Measurements from ENCODE around the gene PRPH2.
"Not testable (repeated sequence)": the region's sequence is repeated elsewhere in the genome, so short reads cannot be mapped to it uniquely, and the experiment has no call there.

PRPH2 gene

GRCh38 chr6:42704937-42705374 is 17.4 kb downstream of the PRPH2 start:
- Histone ChIP-seq H3K27me3 (ENCODE audit: insufficient read depth, low read length) (no peaks in the 10 kb centered on the region; the same call in 1 of the 2 replicates), H3K4me2 (ENCODE audit: low read length) (no peak overlapping the region), H4K20me1 (ENCODE audit: insufficient read depth, low read length) (no peaks in the 10 kb centered on the region)

GRCh38 chr6:42704251-42704936 is 18.0 kb downstream of the PRPH2 start:
- H3K27ac ChIP-seq (ENCODE audit: low read depth, low read length, poor library complexity, severe bottlenecking), result no peak overlapping the region
- no peaks in the 10 kb centered on the region for H3F3A ChIP-seq (ENCODE audit: insufficient read depth, low read length)
- no peak overlapping the region for H2AFZ ChIP-seq (ENCODE audit: low read length)
- no peak overlapping the region for H3K4me3 ChIP-seq (ENCODE audit: low read depth, low read length, poor library complexity, severe bottlenecking)
- no peaks in the 10 kb centered on the region for H3K4me1 ChIP-seq (ENCODE audit: insufficient read depth, low read length, severe bottlenecking)
- no peak overlapping the region for H3K9ac ChIP-seq (ENCODE audit: low read length)
- no peaks in the 10 kb centered on the region for H3K79me2 ChIP-seq (ENCODE audit: insufficient read depth, low read length)
- no peaks in the 10 kb centered on the region for H3K9me3 ChIP-seq (ENCODE audit: low read length)
- no peaks in the 10 kb centered on the region; the same call in 1 of the 2 replicates for H3K27me3 ChIP-seq (ENCODE audit: insufficient read depth, low read length)
- TF ChIP-seq, protein P1, sequence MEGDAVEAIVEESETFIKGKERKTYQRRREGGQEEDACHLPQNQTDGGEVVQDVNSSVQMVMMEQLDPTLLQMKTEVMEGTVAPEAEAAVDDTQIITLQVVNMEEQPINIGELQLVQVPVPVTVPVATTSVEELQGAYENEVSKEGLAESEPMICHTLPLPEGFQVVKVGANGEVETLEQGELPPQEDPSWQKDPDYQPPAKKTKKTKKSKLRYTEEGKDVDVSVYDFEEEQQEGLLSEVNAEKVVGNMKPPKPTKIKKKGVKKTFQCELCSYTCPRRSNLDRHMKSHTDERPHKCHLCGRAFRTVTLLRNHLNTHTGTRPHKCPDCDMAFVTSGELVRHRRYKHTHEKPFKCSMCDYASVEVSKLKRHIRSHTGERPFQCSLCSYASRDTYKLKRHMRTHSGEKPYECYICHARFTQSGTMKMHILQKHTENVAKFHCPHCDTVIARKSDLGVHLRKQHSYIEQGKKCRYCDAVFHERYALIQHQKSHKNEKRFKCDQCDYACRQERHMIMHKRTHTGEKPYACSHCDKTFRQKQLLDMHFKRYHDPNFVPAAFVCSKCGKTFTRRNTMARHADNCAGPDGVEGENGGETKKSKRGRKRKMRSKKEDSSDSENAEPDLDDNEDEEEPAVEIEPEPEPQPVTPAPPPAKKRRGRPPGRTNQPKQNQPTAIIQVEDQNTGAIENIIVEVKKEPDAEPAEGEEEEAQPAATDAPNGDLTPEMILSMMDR (IDR thresholded peaks at IDR 0.05; ENCODE audit: low read length), result no peak
- TF ChIP-seq EZH2 (IDR thresholded peaks at IDR 0.05; ENCODE audit: borderline replicate concordance, low read length), result no peak
- H3K4me2 ChIP-seq (ENCODE audit: low read length), result no peak overlapping the region
- no peaks in the 10 kb centered on the region for H3K36me3 ChIP-seq (ENCODE audit: insufficient read depth, low read length)
- no peaks in the 10 kb centered on the region for H4K20me1 ChIP-seq (ENCODE audit: insufficient read depth, low read length)
- H3K9me2 ChIP-seq (ENCODE audit: low read depth, low read length), result no peaks in the 10 kb centered on the region

More at GRCh38 chr6:42704937-42705374, 17.4 kb downstream of the PRPH2 start:
- no peak overlapping the region for H3K9ac ChIP-seq (ENCODE audit: low read length)
- no peaks in the 10 kb centered on the region for H3K4me1 ChIP-seq (ENCODE audit: insufficient read depth, low read length, severe bottlenecking)
- H3K9me2 ChIP-seq (ENCODE audit: low read depth, low read length), result no peaks in the 10 kb centered on the region
- no peak overlapping the region for H2AFZ ChIP-seq (ENCODE audit: low read length)
- H3K27ac ChIP-seq (ENCODE audit: low read depth, low read length, poor library complexity, severe bottlenecking), result no peak overlapping the region
- no peaks in the 10 kb centered on the region for H3F3A ChIP-seq (ENCODE audit: insufficient read depth, low read length)
- H3K36me3 ChIP-seq (ENCODE audit: insufficient read depth, low read length), result no peaks in the 10 kb centered on the region
- H3K79me2 ChIP-seq (ENCODE audit: insufficient read depth, low read length), result no peaks in the 10 kb centered on the region
- no peaks in the 10 kb centered on the region for H3K9me3 ChIP-seq (ENCODE audit: low read length)
- H3K4me3 ChIP-seq (ENCODE audit: low read depth, low read length, poor library complexity, severe bottlenecking), result no peak overlapping the region
- no peak for TF ChIP-seq EZH2 (IDR thresholded peaks at IDR 0.05; ENCODE audit: borderline replicate concordance, low read length)
- TF ChIP-seq, protein P1 (IDR thresholded peaks at IDR 0.05; ENCODE audit: low read length), result no peak

DNA sequence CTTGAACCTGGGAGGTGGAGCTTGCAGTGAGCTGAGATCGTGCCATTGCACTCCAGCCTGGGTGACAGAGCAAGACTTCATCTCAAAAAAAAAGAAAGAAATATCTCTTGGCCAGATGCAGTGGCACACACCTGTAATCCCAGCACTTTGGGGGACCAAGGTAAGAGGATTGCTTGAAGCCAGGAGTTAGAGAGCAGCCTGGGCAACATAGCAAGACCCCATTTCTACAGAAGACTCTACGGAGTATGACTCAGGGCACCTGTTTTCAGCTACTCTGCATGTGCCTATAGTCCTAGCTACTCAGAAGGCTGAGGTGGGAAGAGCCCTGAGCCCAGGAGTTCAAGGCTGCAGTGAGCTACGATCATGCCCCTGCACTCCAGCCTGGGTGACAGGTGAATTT is 19.6 kb downstream of the PRPH2 start:
- not testable (repeated sequence) for H3K27ac ChIP-seq (ENCODE audit: low read depth, low read length, poor library complexity, severe bottlenecking); H3K4me2 ChIP-seq (ENCODE audit: low read length); H3F3A ChIP-seq (ENCODE audit: insufficient read depth, low read length); H3K27me3 ChIP-seq (ENCODE audit: insufficient read depth, low read length); H2AFZ ChIP-seq (ENCODE audit: low read length); H3K4me1 ChIP-seq (ENCODE audit: insufficient read depth, low read length, severe bottlenecking); H3K4me3 ChIP-seq (ENCODE audit: low read depth, low read length, poor library complexity, severe bottlenecking); H3K79me2 ChIP-seq (ENCODE audit: insufficient read depth, low read length); H3K9ac ChIP-seq (ENCODE audit: low read length); H3K36me3 ChIP-seq (ENCODE audit: insufficient read depth, low read length); H4K20me1 ChIP-seq (ENCODE audit: insufficient read depth, low read length); H3K9me3 ChIP-seq (ENCODE audit: low read length); H3K9me2 ChIP-seq (ENCODE audit: low read depth, low read length)

DNA sequence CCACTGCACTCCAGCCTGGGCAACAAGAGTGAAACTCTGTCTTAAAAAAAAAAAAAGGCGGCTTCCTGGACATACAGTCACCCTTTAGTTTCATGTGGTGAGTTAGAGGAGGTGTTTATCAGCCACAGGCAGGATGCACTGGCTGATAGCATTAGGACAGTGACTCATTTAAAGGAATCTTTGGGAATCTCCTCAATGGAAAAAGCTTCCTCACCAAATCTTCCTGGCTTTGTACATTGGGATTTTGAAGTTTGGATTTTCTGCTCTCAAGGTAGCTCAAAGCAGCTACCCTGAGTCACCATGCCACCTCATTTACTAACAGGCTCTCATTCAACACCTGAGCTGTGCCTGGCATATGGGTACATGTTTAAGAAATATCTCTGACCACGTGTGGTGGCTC is 20.2 kb downstream of the PRPH2 start:
- H4K20me1 ChIP-seq (ENCODE audit: insufficient read depth, low read length), result no peaks in the 10 kb centered on the region
- H3K9me2 ChIP-seq (ENCODE audit: low read depth, low read length), result no peaks in the 10 kb centered on the region
- no peaks in the 10 kb centered on the region for H3K36me3 ChIP-seq (ENCODE audit: insufficient read depth, low read length)
- no peak overlapping the region for H3K9ac ChIP-seq (ENCODE audit: low read length)
- no peaks in the 10 kb centered on the region for H3F3A ChIP-seq (ENCODE audit: insufficient read depth, low read length)
- no peak for TF ChIP-seq EZH2 (IDR thresholded peaks at IDR 0.05; ENCODE audit: borderline replicate concordance, low read length)
- TF ChIP-seq, protein P1 (IDR thresholded peaks at IDR 0.05; ENCODE audit: low read length), result no peak
- no peaks in the 10 kb centered on the region for H3K9me3 ChIP-seq (ENCODE audit: low read length)
- H3K27me3 ChIP-seq (ENCODE audit: insufficient read depth, low read length), result no peaks in the 10 kb centered on the region
- H3K79me2 ChIP-seq (ENCODE audit: insufficient read depth, low read length), result no peaks in the 10 kb centered on the region
- H2AFZ ChIP-seq (ENCODE audit: low read length), result no peak overlapping the region
- H3K4me3 ChIP-seq (ENCODE audit: low read depth, low read length, poor library complexity, severe bottlenecking), result no peak overlapping the region
- H3K4me1 ChIP-seq (ENCODE audit: insufficient read depth, low read length, severe bottlenecking), result no peaks in the 10 kb centered on the region
- H3K27ac ChIP-seq (ENCODE audit: low read depth, low read length, poor library complexity, severe bottlenecking), result no peak overlapping the region
- H3K4me2 ChIP-seq (ENCODE audit: low read length), result no peak overlapping the region

Data from OCI-LY1 (cell line).